GM19238 (cell line): ENCODE data around the gene ENOPH1.
"Not testable (repeated sequence)": the region's sequence is repeated elsewhere in the genome, so short reads cannot be mapped to it uniquely, and the experiment has no call there.

Source experiments
- DNase-seq: peaks from one replicate; pipeline ENCODE4 v3.0.0; 2011; ENCODE audit warnings: low spot score; ENCODE audit not compliant: insufficient read length

The ENOPH1 gene

DNA sequence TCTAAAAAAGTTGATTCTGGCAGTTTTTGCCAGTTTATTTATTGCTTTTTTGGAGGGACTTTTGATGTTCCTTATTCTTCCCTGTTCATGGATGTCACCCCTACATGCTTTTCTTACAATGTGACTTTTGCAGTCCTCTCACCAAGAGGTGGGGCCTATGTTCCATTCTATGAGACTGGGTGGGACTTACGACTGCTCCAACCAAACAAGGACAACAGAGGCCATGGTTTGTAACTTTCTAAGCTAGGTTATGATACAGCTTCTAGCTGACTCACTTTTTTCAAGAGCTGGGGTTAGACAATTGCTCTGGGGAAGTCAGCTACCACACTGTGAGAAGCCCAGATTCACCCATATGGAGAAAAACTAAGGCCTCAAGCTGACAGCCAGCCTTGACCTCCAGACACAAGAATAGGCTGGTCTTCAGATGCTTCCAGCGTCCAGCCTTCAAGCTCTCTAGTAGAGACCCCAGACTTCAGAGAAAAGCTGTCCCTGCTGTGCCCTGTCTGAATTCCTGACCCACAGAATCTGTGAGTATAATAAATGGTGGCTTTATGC lies 39.5 kb downstream of the ENOPH1 start:
- no peak for DNase-seq

DNA sequence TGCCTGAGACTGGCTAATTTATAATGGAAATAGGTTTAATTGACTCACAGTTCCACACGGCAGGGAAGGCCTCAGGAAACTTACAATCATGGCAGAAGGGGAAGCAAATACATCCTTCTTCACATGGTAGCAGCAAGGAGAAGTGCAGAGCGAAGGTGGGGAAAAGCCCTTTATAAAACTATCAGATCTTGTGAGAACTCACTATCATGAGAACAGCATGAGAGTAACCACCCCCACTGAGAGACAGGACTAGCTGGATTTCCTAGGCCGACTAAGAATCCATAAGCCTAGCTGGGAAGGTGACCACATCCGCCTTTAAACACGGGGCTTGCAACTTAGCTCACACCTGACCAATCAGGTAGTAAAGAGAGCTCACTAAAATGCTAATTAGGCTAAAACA lies 42.7 kb downstream of the ENOPH1 start:
- DNase-seq: not testable (repeated sequence)

DNA sequence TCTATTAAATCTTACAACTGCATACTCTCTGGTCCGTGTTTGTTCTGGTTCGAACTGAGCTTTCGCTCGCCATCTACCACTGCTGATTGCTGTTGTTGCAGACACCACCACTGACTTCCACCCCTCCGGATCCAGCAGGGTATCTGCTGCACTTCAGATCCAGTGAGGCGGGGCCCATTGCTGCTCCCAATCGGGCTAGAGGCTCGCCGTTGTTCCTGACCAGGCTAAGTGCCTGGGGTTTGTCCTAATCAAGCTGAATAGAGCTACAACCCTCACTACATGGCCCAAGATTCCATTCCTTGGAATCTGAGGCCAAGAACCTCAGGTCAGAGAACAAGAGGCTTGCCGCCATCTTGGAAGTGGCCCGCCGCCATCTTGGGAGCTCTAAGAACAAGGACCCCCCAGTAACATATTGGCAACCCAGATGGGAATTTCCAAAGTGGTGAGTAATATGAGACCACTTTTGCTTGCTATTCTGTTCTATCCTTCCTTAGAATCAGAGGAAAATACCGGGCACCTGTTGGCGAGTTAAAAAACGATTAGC lies 43.3 kb downstream of the ENOPH1 start:
- no peak for DNase-seq

DNA sequence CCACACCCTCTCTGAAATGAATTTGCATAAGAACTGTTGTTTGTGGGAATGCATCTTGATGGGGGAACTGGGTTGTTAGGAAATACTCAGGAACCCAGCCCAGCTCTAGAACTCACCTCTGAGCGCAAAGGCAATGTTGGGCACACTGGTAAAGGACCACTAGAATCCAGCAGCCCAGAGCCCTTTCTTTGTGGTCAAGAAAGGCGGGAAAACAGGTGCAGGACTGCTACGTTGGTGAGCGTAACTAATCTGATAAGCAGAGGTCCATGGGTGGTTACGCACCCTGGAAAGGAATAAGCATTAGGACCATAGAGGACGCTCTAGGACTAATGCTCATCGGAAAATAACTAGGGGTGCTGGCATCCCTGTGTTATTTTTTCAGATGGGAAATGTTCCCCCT lies 45.5 kb downstream of the ENOPH1 start:
- DNase-seq: not testable (repeated sequence)

DNA sequence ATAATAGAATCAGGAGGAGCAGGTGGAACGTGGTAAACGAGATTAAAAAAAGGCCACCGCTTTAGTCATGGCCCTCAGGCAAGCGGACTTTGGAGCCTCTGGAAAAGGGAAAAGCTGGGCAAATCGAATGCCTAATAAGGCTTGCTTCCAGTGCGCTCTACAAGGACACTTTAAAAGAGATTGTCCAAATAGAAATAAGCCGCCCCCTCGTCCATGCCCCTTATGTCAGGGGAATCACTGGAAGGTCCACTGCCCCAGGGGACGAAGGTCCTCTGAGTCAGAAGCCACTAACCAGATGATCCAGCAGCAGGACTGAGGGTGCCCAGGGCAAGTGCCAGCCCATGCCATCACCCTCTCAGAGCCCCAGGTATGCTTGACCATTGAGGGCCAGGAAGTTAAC lies 47.1 kb downstream of the ENOPH1 start:
- DNase-seq: not testable (repeated sequence)

DNA sequence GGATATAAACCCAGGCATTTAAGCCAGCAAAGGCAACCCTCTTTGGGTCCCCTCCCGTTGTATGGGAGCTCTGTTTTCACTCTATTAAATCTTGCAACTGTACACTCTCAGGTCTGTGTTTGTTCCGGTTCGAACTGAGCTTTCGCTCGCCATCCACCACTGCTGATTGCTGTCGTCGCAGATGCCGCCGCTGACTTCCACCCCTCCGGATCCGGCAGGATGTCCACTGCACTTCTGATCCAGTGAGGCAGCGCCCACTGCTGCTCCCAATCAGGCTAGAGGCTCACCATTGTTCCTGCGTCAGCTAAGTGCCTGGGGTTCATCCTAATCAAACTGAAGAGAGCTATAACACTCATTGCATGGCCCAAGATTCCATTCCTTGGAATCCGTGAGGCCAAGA lies 49.2 kb downstream of the ENOPH1 start:
- no peak for DNase-seq

DNA sequence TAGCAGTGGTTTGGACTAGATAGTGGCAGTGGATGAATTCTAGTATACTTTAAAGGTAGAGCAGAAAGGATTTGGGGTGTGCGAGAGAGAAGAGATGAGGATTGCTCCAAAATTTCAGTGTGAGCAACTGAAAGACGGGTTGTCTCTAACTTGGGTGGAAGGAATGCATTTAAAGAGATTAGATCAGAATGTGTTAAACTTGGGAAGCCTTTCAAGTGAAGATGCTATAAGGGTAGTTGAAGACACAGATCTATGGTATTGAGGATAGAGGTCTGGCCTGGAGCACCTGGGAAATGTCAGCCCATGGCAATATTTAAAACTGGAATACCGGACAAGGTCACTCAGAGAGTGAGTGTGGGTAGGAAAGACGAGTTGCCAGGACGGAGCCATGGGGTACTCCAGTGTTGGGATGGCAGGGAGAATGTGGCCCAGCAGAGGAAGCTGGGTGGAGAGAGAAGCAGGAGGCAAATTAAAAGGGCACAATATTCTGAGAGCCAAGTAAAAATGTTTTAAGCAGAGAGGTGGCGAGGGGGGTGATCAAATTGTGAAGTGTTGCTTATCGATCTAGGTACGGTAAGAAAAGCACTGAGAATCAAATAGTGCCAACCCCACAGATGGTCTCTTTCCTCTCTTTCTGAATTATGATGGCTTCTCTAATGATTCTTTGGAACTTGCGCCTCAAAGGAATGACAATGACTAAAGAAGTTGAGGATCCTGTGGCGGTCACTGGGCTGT lies 50.5 kb downstream of the ENOPH1 start:
- no peak for DNase-seq

DNA sequence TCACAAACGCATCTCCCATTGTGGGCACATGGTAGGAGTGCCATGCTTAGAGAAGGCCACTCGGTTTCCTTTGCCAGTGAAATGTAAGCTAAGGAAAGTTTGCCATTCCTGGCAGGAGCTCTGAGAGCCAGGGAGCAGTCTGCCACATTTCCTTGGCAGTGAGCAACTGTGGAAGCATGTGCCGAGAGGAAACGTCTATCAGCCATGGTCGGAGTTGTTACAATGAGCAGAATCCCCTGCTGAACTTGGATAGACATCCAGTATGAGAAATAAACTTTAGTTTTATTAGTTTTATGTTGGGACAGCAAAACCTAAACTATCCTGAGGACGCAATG lies 51.1 kb downstream of the ENOPH1 start:
- no peak for DNase-seq

DNA sequence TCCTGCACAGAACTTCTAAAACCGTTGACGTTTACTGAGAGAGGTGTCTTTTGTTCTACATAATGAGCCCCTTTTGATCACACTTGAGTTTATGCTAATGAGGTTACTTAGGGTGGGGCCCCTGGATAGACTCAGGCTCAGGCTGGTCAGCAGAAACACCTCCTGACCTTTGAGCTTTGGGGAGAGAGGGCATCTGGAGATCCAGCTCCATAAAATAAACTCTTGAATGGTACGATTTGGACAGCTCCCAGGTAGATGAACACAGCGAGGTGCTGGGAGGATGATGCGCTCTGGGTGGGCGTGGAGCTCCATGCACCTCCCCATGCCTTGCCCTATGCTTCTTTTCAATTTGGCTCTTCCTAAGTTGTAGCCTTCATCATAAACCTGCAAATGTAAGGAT lies 52.0 kb downstream of the ENOPH1 start:
- DNase-seq: no peak

DNA sequence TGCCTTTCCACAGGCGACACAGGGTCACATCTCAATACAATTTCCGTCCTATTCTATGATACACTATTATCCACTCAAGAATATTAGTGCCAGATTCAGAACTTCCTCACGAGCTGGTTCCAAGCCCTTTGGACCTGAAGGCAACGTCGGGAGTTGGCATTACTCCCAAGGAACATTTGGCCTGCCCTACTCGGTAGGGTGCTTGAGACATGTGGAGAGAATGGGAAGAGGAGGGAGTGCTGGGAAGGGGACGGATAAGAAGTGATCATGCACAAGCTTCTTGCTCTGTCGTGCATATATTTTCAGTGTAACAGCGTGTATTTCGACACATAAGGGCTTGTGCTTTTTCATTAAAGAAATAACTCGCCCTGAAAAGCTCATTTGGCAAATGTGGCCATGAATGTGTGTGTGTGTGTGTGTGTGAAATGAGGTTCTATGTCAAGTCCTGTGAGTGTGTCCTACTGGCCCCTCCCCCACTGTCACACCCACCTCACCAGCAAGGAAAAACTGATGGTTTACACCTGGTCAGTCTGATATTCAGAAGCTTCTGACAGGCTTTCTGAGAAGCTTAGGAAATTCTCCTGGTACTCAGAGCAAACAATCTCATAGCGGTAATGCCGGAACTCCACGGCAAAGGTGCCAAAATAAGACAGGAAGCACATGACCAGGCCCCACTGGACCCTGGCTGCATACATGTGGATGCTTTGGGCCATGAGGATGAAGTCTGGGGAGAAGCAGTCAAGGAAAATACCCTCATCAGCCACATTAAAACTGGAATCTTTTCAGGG lies 54.8 kb downstream of the ENOPH1 start:
- DNase-seq: no peak

DNA sequence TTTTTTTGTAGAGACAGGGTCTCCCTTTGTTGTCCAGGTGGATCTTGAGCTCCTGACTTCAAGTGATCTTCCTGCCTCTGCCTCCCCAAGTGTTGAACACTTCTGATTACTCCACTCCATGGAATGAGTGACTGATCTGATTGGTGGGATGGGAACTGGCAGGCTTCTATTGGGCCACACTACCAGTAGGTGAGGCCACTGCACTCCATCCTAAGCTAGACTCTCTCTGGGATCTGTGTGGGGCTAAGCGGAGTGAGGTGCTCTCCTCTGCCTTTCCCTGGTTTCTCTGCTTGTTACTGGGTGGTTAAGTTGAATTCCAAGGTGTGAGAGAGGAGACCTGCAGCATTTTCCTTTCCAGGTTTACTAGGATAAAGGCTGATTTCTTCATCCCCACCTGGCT lies 58.7 kb downstream of the ENOPH1 start:
- no peak for DNase-seq

DNA sequence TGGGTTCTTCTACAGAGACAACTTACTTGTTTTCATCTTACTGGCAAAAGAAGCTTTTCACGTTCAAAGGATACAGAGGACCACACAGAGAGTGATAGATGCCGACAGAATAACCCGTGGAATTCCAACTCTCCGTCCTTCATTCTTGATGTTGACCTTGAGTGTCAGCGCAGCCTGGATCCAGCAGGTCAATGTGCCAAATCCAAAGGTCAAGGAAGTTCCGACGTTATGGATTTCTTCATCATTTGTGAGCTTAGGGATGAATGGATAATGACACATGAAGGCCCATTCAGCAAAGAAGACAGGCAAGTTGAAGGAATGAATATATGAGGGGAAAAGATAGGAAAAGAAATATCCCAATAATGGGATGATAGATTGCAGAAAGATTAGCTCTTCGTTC lies 59.6 kb downstream of the ENOPH1 start:
- DNase-seq: no peak

DNA sequence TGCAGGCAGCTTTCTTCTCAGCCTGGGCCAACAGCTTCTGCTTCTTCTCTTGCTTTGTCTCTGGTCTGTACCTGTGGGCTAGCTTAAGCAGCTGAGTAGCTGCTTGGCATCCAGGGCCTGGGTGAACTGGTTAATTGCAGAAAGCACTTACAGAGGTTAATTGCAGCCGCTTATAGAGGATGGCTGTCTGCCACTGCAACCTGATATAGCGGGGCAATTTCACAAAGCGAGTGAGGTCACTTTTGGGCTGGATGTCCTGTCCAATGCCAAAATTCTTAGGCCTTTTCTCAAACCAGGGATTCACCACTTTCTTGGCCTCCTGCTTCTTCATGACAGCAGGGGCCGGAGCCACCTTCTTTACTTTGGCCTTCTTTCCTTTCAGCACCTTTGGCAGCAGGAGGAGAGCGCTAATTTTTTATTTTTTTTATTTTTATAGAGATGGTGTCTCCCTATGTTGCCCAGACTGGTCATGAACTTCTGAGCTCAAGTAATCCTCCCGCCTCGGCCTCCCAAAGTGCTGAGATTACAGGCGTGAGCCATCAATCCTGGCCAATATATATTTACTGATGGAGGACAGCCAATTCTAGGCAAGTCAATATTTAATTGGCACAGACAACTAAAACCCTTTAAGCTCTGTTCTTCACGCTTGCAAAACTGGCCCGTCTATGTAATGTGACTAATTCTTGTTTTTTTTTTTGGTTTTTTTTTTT lies 61.0 kb downstream of the ENOPH1 start:
- DNase-seq: no peak

DNA sequence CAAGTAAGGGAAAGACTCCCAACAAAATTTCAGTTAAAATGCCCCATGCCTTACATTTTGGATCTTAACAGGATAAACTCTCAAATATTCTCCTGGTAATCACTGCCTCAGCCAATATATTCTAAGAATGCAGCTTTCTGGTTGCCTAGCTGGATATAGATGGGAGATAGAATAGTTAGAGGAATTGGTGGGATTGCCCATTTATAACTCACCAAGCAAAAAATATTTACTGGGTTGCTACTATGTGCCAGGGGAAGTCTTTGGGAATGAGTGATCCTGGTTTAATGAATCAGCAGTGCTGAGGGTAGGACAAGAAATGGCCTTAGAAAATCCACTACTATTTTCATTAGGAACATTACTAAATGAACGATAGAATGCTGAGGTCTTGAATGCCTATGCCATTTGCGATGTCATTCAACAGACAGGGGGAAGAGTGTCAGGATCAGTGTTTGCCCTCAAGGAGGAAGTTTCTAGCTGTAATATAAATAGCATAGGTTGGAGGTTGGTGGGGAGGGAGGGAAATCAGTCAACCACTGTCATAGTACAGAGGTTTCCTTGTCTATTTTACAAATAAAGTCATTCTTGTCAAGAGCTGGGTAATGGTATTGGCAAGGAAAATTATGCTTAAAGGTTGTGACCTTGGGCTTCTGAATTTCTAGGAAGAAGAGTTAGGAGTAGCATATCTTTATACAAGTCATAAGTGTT lies 63.5 kb downstream of the ENOPH1 start:
- no peak for DNase-seq

DNA sequence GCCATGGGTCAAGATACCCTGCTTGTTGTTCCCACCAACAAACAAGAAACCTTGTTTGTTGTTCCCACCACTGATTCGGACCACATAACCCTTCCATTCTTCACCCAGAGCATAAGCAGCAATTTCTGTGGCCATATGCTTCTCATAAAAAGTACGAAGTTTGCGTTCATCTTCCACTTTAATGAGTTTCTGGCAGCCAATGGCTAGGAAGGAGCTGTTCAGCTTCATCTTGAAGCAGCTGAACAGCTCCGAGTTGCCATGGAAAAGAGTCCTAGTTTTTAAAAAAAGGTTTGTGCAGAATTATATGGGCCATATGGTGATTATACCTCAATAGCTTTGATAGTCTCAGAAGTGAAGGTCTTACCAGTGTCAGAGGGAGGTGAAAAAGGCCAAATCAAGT lies 65.3 kb downstream of the ENOPH1 start:
- DNase-seq: no peak

DNA sequence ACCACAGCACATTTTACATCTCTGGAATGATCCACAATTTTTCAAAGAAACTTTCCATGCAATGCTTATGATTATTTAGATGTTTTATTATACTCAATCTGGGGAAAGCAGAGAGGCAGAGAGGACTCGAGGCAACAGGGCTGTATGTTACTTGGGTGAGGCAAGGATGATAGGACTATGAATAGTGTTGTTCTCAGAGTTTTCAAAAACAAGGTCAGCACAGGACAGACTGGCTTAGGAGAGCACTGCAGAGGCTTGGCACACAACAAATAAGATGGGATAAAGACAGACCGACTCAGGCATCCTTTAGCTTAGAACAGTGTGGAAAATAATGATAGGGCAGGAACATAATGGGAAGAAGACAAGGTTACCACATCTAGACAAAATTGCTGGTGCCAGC lies 66.0 kb downstream of the ENOPH1 start:
- no peak for DNase-seq

DNA sequence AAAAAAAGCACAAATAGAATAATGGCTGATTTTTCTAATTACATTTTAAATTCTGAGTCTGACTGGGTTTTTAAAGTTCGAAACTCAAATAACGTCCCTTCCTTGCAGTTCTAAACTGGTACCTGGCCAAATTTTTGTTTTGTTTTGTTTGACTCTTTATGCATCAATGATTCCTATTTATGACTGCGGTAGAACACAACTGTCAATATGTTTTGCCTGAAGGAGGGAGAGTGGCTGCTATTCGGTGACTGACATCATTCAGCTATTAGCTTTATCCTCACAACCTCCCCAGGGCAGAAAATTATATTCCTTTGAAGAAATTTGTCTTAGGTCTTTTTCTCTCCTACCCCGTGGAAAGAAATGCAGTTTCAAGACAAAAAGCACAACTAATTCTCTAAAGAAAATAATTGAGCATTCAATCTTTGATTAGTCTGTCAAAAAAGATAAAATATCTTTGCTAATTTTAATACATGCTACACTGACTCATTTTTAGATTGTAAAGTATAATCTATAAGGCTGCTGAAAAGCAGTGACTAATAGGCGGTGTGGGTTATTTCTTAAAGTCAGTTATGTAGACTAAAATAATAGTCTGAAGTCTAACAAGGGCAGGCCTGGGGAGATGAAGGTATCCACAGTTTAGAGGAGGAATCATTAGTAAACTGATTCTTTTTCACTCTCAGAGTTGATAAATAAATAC lies 69.5 kb downstream of the ENOPH1 start:
- no peak for DNase-seq

DNA sequence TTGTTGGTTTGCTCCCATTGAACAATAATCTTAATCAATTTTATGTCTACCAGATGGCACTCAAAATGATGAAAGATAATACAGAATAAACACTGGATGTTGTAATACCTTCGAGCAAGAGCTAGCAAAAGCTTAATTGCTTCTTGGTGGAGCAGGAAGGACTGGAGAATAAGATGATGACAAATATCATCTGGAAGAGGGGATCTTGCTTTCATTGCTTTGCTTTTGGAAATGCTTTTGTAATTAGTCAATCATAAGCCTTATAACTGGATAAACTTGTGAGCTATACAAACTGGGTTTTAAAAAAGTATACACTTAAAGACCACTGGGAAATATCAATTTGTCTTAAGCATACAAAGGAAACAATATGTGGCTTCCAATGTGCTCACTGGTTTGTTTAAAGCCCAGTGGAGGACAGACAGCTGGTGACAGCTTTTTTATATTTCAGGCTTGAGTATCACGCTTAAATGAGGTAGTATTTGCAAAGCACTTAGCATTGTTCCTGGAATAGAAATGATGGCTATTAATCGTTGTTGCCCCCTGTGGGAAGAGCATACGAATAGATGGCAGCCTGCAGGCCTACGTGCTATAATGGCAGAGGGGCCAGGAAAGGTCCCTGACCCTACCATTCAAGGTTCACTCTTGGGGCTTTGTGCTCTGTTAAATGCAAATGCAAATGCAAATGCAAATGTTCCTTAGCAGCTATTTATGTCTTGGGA lies 70.2 kb downstream of the ENOPH1 start:
- DNase-seq: no peak

DNA sequence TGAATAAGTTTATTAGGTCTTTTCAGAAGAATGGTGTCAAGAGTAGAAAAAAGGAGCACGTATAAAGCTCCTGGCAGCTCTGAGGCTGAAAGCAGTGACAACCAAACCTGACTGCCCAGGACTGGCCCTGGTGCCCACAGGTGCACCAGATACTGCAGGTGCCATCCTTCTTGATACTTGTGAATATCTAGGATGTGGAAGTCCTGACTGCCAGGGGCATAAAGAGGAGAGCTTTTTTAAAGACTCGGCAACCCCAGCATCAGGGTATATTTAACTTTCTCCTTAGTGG lies 70.7 kb downstream of the ENOPH1 start:
- no peak for DNase-seq

DNA sequence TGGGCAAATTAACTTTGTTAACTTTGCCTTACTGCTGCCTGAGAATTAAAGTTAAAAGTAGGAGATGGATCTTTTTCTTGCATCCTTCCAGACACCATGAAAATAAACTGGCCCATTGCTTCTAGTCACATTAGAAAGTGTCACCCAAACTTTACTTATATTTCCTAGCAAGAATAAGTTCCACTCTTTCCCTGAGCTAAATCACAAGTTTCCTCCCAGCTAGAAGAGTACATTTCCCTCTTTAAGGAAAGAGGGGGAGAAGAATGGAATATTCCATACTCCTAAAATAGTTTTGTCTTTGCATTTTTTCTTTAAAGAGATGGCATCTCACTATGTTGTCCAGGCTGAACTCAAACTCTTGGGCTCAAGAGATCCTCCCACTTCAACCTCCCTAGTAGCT lies 77.6 kb downstream of the ENOPH1 start:
- no peak for DNase-seq
